ENCODE measurements around the gene STK11IP.

GRCh38 chr2:219552382-219553167 is 45.1 kb upstream of the STK11IP start:
- TF ChIP-seq POLR2A (IDR thresholded peaks at IDR 0.05; ENCODE audit: low read length) = no peak
- TF ChIP-seq GATA1 (IDR thresholded peaks at IDR 0.05; ENCODE audit: low read depth, low read length) = no peak

Measured in erythroblast (primary cell).